GM04504 (cell line): Measurements from ENCODE around the gene GAK.

ENCODE experiments used
- DNase-seq: peaks from one replicate; pipeline ENCODE4 v3.0.0-alpha.2; 2012; ENCODE audit warnings: low read depth

Gene GAK

DNA sequence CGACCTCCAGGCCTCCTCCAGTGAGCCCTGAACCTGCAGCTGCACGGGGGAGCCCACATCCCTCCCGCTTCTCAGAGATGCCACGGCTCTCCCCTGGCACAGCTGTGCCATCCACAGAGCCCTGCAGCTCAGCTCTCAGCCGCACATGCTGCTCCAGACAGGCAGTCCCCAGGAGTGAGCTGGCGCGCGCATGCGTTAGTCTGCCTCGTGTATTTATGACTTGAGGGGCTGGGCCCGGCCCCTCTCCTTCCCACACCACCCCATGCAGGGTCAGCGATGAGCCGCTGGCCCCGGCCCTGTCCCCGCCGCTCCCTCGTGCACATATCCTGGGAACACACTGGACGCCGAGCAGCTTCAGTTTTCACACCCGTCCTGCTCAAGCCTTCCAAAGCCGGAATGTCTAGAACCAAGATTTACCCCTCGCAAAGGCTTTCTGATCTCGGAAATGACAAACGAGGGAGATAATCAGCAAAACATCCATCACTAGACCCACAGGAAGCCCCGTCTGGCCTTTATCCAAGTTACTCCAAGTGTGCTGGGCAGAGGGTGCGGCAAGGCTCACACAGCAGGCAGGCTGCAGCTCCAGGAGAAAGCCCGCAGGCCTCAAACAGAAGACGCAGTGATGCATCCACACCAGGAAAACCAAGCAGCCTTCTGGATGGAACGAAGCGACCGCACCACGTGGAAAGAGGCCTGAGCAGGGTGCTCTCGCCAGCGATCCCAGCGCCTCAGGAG lies 24.3 kb downstream of the GAK start:
- no peak for DNase-seq

DNA sequence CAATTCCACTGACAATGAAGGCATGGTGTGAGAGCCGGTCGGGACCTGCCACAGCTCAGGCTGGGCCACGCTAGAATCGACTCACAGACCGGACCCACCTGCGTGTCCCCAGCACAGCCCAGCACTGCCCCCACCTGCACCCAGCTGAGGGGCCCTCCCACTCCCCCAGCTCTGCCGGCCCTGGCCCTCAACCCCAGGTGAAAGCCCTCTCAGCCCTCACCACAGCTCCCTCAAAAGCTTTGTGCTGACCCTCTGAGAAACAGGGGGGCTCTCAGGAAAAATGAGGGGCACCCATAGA lies 25.1 kb downstream of the GAK start:
- no peak for DNase-seq

DNA sequence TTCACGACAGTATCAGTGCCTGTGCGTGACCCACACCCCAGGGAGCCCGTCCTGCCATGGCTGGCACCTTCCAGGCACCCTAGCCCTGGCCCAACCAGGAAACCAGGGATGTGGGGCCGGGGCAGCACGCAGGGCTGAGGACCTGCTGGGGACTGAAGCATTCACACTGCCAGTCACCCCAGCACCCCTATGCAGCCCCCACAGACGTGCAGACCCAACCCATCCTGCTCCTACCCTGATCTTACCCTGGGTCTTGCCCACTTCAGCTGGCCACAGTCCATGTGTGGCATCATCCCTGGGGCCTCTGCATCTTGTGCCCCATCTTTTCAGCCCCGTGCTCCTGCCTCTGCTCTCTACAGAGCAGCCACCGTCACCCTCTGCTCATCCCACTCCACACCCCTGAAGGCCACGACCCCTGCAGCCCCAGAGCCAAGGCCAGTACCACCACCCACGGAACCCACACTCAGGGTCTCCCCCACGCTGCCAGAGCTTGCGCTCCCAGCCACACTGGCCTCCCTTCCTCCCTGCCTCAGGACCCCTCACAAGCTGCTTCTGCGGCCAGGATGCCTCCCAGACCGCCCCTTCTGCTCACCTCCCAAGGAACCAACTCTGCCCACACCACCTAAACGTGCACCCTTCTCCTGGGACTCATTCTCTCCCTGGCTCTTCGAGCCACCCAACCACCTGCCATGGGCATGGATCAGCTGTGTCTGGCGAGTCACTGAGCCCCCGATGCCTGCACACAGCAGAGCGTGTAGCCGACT lies 25.6 kb downstream of the GAK start:
- DNase-seq: no peak

DNA sequence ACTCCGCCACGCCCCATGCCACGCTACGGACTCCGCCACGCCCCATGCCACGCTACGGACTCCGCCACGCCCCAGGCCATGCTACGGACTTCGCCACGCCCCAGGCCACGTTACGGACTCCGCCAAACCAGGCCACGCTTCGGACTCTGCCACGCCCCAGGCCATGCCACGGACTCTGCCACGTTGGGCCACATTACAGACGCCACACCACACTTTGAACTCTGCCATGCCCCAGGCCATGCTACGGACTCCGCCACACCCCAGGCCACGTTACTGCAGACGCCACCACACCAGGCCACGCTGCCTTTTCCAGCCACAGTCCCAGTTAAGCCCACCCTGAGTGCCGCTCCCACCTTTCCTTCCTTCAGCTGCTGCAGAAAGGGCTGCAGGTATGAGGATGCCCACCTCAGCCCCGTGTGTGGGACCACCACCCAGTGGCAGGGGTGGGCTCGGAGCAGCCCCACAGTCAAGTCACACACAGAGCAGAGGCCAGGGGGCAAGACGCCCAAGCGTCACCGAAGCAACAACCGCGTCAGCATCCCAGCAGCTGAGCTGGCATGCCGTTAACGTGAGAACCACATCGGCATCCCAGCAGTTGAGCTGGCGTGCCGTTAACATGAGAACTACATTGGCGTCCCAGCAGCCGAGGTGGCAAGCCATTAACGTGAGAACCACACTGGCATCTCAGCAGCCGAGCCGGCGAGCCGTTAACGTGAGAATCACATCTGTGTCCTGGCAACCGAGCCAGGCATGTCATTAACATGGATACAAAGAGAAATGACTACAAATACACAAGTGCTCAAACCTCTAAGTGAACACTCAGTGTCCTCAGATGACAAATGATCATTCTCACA lies 26.4 kb downstream of the GAK start:
- DNase-seq: no peak

DNA sequence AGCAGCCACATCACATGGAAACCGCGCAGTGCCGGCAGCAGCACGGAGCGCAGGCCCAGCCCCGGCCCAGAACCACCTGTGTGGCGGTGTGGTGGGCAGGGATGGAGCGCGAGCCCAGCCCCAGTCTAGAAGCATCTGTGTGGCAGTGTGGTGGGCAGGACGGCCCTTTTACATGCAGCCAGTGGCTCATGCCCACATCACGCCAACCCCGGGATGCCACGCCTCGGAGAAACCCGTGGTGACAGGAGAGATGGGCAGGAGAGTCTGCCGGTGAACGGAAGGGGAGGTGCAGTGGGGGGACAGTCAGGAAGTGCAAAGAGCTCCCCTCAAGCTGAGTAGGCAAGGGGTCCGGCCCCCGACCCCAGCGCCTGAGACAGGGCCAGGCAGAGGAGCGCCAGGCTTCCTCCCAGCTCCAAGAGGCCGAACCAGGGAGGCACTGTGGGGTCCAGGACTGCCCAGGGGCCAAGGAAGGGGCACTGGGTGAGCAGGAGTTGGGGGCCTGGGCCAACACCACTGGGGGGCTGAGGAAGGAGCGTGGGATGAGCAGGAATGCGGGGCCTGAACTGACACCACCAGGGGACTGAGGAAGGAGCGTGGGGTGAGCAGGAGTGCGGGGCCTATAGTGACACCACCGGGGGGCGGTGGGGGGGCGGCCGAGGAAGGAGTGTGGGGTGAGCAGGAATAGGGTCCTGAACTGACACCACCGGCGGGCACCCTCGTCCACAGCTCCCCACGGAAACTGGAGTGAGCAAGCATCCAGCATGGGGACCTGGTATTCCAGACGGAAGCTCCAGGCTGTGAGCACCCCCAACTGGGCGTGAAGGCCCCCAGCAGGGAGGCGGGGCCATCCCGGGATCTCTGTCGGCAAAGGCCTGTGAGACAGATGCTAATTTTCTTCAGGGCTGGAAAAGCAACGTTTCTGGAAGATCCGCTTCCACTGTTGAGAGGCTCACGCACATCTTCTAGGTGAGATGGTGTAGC lies 28.8 kb downstream of the GAK start:
- DNase-seq: no peak

DNA sequence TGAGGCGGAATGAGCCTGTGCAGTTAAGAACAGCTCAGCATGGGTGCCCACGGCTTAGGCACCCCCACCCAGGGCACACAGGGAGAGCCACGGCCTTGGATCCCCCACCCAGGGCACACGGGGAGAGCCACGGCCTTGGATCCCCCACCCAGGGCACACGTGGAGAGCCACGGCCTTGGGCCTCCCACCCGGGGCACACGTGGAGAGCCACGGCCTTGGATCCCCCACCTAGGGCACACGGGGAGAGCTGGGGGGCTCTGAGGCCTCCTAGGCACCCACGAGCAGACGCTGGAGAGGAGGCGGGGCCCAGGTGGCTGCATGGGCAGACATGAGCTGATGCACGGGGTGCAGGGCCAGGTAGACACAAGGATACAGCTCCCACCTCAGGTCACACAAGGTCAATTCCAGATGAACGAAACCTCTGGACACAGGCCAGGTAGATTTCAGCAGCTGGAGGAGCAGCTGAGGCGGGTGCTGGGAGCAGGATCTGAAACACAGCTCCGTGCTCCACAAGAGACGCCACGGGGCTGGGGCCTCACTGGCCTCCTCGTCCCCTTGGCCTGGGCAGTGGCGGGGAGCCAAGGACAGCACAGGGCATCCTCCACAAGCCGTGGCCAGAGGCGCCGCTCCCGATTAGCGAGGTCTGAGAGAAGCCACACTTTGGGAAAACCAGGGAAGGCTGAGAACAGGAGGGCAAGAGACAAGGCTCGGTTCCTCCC lies 30.8 kb downstream of the GAK start:
- no peak for DNase-seq

DNA sequence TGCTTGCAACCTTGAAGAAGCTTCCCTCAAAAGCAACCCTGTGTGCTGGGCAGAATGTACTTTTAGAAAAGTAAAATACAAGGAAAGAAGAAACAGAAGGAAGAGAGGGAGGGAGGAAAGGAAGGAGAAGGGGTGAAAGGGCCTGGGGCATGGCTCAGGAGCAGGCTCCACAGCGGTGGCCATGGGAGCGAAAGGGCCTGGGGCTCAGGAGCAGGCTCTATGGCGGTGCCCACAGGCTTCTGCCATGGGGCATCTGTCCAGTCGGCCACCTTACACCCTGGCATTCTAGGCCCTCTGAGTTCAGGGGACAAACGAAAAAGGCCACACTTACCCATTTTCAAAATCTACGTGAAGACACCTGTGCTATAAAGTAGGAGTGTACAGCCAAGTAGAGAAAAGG lies 31.4 kb downstream of the GAK start:
- no peak for DNase-seq

DNA sequence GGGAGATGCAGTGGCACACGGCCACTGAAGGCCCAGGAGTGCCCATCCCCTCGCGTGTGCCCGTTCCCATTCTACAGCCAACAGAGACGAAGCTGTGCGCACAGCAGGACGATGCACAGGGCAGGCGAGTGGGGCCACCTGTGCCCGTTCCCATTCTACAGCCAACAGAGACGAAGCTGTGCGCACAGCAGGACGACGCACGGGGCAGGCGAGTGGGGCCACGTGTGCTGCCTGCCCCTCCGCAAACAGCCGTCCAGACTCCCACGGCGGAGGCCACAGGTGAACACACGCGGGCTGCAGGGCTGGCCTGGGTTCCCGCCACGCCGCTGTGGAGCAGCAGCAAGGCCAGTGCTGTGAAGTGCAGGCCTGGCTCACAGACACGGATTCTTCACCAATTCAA lies 32.0 kb downstream of the GAK start:
- no peak for DNase-seq

DNA sequence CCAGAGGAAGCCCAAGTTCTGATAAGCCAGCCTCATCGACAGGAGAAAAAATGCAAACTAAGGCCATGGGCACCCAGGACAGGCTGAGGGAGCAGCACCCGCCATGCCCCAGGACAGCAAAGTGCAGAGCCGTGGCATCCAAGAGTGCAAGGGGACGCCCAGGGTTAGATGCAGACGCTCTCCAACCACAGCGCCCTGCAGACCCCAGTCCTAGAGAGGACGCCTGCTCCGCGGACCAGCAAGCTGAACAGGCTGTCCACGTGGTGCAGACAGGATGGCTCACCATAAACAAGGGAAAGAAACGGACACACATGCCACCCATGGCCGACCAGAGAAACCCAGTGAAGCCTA lies 32.6 kb downstream of the GAK start:
- no peak for DNase-seq

DNA sequence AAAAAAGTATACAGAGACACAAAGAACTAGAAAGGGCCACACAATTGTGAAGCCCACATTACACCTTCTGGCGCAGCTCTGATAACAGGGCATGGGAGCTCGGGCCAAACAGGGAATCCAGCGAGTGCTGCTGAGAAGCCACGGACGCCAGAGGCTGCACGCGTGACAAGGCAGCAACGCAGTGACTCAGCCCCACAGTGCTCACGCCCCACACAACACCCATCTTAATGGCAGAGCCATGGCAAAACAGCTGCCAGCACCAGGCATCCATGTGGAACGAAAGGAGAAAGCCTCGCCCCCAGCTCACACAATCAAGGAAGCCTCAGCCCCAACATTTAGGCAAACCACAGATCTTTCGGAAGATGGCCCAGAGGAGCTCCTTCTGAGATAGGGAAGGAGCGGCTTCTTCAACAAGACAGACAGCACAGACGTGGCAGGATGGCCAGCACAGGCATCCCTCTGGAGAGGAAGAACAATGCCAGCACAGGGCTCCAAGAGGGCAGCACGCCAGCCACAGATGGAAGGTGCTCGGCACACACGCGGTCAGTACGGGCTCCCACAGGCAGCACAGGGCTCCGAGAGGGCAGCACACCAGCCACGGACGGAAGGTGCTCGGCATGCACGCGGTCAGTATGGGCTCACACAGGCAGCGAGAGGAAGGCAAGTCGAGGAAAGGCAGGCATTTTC lies 33.1 kb downstream of the GAK start:
- DNase-seq: no peak

DNA sequence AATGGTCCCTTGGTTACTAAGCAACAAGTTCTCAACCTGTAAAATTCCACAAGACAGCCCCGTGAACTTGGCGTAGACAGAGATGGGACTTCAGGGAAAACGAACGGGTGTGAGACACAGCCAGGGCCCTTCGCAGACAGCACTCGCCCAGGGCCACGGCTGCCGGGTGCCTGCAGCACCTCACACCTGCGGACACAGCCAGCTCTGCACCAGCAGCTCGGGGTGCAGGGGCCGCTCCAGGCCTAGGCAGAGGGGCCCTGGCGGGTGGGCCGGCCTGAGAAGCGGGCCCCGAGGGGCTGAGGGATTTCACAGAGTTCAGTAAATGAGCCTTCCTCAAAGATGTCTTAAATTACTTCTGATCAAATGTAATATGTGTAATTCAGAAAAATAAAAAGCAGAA lies 34.0 kb downstream of the GAK start:
- no peak for DNase-seq

DNA sequence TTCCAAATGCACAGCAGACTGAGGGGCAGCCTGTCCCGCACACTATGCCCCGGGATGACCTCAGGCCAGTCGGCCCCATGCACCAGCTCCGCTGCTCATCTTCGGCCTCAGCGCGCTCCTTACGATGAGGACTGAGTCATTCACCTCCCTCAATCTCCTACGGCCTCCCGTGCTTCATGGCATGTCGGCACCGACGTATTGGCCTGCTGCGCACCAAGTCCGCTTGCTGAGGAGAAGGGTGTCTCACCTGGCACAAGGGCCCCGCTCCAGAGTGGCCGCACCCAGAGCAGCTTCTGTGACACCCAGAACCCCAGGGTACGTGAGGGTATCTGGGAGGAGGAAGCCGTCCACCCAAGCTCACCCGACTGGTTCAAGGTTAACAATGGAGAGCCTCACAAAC lies 35.5 kb downstream of the GAK start:
- no peak for DNase-seq

DNA sequence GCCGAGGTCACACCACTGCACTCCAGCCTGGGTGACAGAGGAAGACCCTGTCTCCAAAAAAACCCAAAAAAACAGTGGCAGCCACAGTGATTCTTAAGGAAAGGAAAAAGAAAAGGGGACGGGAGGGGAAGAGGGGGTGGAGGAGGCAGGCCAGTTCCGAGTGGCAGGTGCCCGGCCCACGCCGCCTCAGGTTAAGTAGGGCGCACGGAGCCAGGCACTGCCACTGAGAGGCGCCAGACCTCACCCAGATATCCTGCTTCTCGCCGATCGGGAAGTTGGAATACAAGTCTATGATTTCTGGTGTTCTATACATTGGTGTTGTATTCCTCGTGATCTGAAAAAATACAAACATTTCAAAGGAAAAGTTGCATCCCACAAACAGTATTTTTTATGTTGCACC lies 35.9 kb downstream of the GAK start:
- DNase-seq: no peak

DNA sequence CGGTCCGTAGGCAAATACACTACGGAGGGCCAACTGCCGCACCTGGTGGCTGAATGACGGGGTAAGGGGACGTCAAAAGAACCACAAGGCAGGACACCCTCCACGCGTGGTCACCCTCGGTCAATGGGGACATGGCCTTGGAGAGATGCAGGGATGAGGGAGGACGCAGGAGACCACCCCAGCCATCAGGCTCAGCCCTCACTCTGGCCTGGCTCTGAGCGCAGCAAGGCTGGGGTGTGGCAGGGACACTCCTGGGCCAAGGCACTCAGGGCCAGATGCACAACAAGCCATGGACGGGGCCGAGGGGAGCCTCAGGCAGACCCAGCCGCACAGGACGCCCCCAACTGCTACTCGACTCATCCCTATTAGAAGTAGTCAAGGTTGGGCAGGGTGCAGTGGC lies 36.5 kb downstream of the GAK start:
- DNase-seq: no peak

DNA sequence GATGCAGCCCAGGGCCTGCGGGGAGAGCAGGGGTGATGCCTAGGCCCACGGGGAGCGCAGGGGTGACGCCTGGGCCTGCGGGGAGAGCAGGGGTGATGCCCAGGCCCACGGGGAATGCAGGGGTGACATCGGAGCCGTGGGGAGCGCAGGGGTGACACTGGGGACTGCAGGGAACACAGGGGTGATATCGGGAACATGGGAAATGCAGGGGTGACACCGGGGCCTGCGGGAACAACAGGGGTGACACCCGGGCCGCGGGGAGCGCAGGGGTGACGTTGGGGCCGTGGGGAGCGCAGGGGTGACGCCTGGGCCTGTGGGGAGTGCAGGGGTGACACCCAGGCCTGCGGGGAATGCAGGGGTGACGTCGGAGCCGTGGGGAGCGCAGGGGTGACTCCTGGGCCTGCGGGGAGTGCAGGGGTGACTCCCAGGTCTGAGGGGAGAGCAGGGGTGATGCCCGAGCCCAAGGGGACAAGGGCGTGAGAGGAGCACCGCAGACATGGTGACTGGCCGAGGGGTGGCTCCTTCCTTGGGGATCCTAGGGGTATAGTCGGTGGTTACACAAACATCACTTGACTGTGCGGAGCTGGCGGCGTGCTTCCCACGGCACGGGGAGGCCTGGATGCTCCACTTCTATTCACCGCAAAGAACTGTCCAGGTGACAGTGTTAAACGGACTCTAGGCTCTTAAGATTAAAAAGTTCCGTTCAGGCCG lies 38.0 kb downstream of the GAK start:
- DNase-seq: no peak

DNA sequence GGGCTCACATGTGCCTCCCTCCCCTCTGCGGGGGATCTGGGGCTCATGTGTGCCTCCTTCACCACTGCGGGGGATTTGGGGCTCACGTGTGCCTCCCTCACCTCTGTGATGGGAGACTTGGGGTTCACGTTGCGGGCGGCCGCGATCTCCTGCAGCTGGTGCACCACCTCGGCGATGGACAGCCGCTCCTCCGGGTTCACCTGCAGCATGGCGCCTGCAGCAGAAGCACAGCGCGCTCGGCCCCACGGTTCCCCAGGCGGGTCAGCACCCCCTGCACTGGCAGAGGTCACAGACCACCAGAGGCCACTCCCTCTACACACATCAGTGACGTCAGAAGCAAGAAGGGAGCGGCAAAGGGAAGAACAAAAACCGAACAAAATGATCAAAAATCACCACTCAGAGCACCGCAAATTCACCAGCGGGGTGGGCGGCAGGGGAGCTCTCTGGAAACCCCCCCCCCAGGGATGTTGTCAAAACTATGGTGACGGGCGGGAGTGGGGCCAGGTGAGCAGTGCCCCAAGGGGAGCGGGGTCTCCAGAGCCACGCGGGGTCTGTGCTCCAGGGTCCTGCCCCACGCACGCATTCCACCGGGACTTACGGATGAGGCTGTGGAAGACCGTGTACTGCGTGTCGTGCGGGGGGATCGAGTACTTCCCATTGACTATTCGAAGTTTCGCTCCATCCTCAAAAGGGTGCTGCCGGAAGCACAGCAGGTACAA lies 38.7 kb downstream of the GAK start:
- DNase-seq: no peak

DNA sequence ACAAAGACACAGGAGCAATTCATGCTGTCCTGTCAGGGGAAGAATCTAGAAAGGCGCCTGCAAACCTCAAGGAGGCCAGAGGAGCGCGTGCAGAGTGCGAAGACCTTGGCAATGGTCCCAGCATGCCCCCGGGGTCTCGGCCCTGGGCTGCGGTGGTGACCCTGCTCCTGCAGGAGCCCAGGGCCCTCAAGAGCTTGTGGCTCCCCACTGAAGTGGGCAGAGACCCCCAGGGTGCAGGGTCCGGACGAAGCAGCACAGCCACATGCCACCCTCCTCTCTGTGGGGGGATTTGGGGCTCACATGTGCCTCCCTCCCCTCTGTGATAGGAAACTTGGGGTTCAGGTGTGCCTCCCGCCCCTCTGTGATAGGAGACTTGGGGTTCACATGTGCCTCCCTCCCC lies 39.3 kb downstream of the GAK start:
- no peak for DNase-seq

DNA sequence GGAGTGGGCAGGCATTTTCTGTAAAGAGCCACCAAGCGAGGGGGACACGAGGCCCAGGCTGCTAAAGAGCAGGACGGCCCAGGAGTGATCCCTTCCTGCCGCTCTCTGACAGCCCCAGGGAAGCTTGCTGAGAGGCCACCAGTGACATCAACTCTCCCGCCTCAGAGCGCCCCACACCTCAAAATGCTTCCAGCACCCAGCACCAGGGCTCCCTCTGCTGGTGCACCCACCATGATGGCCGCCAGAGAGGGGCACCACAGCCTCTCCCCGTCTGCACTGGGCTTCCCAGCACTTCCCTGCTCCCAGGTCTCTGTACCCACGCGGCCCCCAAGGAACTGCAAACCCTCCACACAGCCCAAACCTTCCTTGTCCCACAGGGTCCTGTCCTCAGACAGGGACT lies 40.4 kb downstream of the GAK start:
- no peak for DNase-seq

DNA sequence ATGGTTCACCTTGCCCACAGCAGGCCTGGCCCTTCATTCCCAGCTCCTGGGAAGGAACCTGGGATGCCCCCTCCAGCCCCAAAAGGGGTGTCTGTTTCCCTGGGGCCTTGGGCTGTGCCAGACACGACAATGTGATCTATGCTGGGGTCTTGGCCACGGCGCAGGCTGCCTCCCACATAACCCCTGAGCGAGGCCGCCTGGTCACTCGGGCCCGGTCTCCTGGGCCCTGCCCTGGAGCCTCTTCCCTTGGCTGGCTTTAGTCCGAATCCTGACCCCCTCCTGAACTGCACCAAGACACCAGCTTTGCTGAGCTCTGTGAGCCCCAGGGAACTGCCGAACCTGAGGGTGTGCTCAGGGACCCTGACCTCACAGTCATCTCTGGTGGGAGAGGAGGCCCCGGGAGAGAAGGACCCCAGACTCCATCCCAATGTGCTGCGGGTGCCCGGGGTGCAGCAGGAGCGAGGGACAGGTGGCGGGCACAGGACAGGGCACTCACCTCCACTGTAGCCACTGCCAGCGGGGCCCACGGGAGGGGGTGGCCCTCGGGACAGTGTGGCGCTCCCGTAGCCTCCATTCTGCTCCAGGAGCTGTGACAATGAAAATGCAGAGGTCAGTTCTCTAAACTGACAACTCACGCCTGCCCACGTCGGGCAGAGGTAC lies 42.0 kb downstream of the GAK start:
- DNase-seq: no peak
